Spleen (tissue), 7 donors: Measurements from ENCODE around the gene TENM3.

Experiments
- POLR2A ChIP-seq, 3 donors: fragments of 450-650 bp; IDR thresholded peaks; one replicate each; pipeline ENCODE4 v1.5.1; 2017; ENCODE audit warnings: antibody characterized with exemption in 3 of 3, mild to moderate bottlenecking in 1 of 3
- POLR2AphosphoS5 ChIP-seq, 3 donors: sonication (generic); formaldehyde crosslinking; IDR thresholded peaks; one replicate each; pipeline ENCODE4 v1.5.1; 2017; ENCODE audit warnings: antibody characterized with exemption in 3 of 3
- TF ChIP-seq, protein P1 (sequence below), 11 experiments: fragments of 200-600 bp in 7 of 11; fragments of 450-650 bp in 4 of 11; sonication (generic) in 4 of 11; IDR thresholded peaks in 8 of 11; conservative IDR thresholded peaks in 3 of 11; 1 replicate in 7 of 11; 2 replicates in 4 of 11; pipeline versions ENCODE4 v1.4.0 to v1.8.0; 2016 to 2021; ENCODE audit warnings: antibody characterized with exemption in 11 of 11, inconsistent platforms in 4 of 11, mild to moderate bottlenecking in 1 of 11
- donor health status: DM: no; HTN: no; CAD: no; lungs with moderate emphysema.
- donor health status: DM: no; HTN: no; CAD: no.
- donor health status: DM: no; HTN: no; CAD: no.

DNA sequence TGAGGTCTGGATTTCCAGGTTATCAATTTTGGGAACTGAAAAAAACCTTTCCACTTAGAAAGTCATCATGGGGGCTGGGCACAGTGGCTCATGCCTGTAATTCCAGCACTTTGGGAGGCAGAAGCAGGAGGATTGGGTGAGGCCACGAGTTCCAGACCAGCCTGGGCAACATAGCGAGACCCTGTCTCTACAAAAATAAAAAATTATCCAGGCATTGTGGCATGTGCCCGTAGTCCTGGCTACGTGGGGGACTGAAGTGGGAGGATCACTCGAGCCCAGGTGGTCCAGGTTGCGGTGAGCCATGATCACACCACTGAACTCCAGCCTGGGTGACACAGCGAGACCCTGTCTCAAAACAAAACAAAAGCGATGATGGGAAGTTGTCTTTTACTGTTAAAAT is 7.9 kb downstream of the TENM3 start:
- TF ChIP-seq, protein P1, sequence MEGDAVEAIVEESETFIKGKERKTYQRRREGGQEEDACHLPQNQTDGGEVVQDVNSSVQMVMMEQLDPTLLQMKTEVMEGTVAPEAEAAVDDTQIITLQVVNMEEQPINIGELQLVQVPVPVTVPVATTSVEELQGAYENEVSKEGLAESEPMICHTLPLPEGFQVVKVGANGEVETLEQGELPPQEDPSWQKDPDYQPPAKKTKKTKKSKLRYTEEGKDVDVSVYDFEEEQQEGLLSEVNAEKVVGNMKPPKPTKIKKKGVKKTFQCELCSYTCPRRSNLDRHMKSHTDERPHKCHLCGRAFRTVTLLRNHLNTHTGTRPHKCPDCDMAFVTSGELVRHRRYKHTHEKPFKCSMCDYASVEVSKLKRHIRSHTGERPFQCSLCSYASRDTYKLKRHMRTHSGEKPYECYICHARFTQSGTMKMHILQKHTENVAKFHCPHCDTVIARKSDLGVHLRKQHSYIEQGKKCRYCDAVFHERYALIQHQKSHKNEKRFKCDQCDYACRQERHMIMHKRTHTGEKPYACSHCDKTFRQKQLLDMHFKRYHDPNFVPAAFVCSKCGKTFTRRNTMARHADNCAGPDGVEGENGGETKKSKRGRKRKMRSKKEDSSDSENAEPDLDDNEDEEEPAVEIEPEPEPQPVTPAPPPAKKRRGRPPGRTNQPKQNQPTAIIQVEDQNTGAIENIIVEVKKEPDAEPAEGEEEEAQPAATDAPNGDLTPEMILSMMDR (IDR thresholded peaks at IDR 0.05 in 8 of 11, conservative IDR thresholded peaks at IDR 0.05 in 3 of 11) = no peak
- TF ChIP-seq POLR2A (IDR thresholded peaks at IDR 0.05) (no peak), POLR2AphosphoS5 (IDR thresholded peaks at IDR 0.05) (no peak)
